ENCODE data around the gene UBAC2. TPM values are rescaled to one million over a fixed set of nuclear protein-coding genes. Genes with fewer than 3 reads are reported as not detected.
A peak's percentile ranks its signal among the peaks of the same experiment; 100 is the strongest.

The UBAC2 gene
- total RNA-seq, 4 donors from 2014 or later: 56.8 to 88.5 (median 77.7) TPM

GRCh38 chr13:99359528-99359927 is 158.9 kb downstream of the UBAC2 start:
- no peak for DNase-seq
- no peak overlapping the region for H3K27ac ChIP-seq
- no peak overlapping the region for H3K4me3 ChIP-seq (replicated peaks in 1 of 3)
- TF ChIP-seq POLR2A (IDR thresholded peaks at IDR 0.05) (no peak), CTCF (IDR thresholded peaks at IDR 0.05) (no peak)
- 86% methylated on average over 6 of the region's 6 CpGs for WGBS, 2 donors
- H3K4me1 ChIP-seq: peaks cover 3 to 15% of the 10 kb centered on the region in 2 donors
- H3K9me3 ChIP-seq: no peaks in the 10 kb centered on the region
- peaks cover 0 to 5% of the 10 kb centered on the region in 2 donors for H3K36me3 ChIP-seq
- no peaks in the 10 kb centered on the region for H3K27me3 ChIP-seq
- intact Hi-C loops (cut with DNase I): no loop called here

GRCh38 chr13:99360696-99361095 is 160.0 kb downstream of the UBAC2 start:
- DNase-seq: peak; percentile 35 to 53
- intact Hi-C loops (cut with DNase I): no loop called here
- Histone ChIP-seq H3K4me3 (replicated peaks in 1 of 3) (no peak overlapping the region), H3K27ac (no peak overlapping the region), H3K9me3 (no peaks in the 10 kb centered on the region), H3K27me3 (no peaks in the 10 kb centered on the region), H3K4me1 (peaks cover 3 to 15% of the 10 kb centered on the region in 2 donors), H3K36me3 (peaks cover 0 to 5% of the 10 kb centered on the region in 2 donors)
- TF ChIP-seq POLR2A (IDR thresholded peaks at IDR 0.05): no peak
- no peak for TF ChIP-seq CTCF (IDR thresholded peaks at IDR 0.05)
- WGBS, 2 donors: 51 to 54% methylated on average over 10 of the region's 10 CpGs

- no peak overlapping the region for H3K4me3 ChIP-seq (replicated peaks in 1 of 3)
- WGBS, 2 donors: 75 to 78% methylated on average over 3 of the region's 3 CpGs
- TF ChIP-seq CTCF (IDR thresholded peaks at IDR 0.05): no peak
- TF ChIP-seq POLR2A (IDR thresholded peaks at IDR 0.05): no peak
Measured at GRCh38 chr13:99361197-99361596, 160.5 kb downstream of the UBAC2 start.

DNA sequence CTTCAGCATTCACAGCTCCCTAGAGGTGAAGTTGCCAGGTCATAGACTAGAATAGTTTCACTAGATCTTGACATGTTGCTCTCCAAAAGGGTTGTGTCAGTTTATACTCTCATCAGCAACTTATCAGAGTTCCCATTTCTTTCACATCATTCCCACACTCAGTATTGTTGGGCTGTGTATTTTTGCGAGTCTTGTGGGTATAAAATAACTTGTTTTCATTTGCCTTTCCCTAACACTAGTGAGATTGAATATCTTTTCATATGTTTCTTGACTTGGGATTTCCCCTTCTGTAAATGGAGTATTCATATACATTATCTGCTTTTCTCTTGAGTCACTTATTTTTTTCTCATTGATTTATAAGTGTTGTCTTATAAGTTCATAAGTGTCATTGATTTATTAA is 161.7 kb downstream of the UBAC2 start:
- DNase-seq: no peak
- 100% methylated on average over 1 of the region's 1 CpG for WGBS, 2 donors
- intact Hi-C loops (cut with DNase I): no loop called here
- Histone ChIP-seq H3K4me1 (peaks cover 3 to 5% of the 10 kb centered on the region in 2 donors), H3K27ac (no peak overlapping the region), H3K36me3 (peaks cover 0 to 3% of the 10 kb centered on the region in 2 donors), H3K4me3 (replicated peaks in 1 of 3) (no peak overlapping the region), H3K9me3 (no peaks in the 10 kb centered on the region), H3K27me3 (no peaks in the 10 kb centered on the region)
- TF ChIP-seq POLR2A (IDR thresholded peaks at IDR 0.05) (no peak), CTCF (IDR thresholded peaks at IDR 0.05) (no peak)

More at GRCh38 chr13:99361197-99361596, 160.5 kb downstream of the UBAC2 start:
- intact Hi-C loops (cut with DNase I): no loop called here
- Histone ChIP-seq H3K27me3 (no peaks in the 10 kb centered on the region), H3K27ac (no peak overlapping the region), H3K4me1 (peaks cover 3 to 12% of the 10 kb centered on the region in 2 donors), H3K9me3 (no peaks in the 10 kb centered on the region), H3K36me3 (peaks cover 0 to 5% of the 10 kb centered on the region in 2 donors)
- DNase-seq: no peak

DNA sequence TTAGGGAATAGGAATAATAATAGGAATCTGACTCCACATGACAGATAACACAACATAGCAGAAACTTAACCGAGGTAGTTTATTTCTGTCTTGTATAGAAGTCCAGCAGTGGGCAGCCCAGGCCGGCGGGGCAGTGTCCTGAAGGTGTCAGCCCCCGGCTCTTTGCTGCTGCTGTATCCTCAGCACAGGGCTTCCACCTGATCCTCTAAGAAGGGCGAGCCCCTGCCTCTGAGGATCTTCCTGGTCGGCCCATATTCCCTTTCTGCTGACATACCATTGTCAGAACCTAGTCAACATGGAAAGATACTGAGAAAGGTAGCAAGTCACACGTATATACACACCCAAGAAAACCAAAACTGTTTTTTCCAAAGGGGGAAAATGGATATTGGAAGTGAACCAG is 162.7 kb downstream of the UBAC2 start:
- no peak overlapping the region for H3K4me3 ChIP-seq (replicated peaks in 1 of 3)
- intact Hi-C loops (cut with DNase I): no loop called here
- H3K27me3 ChIP-seq: no peaks in the 10 kb centered on the region
- 91 to 92% methylated on average over 7 of the region's 7 CpGs for WGBS, 2 donors
- peaks cover 0 to 3% of the 10 kb centered on the region in 2 donors for H3K4me1 ChIP-seq
- H3K9me3 ChIP-seq: no peaks in the 10 kb centered on the region
- TF ChIP-seq POLR2A (IDR thresholded peaks at IDR 0.05) (no peak), CTCF (IDR thresholded peaks at IDR 0.05) (no peak)
- no peak overlapping the region for H3K27ac ChIP-seq
- no peak for DNase-seq
- no peaks in the 10 kb centered on the region for H3K36me3 ChIP-seq
